AG10803 (cell line): ENCODE results near the gene KCNH1.
A peak's percentile ranks its signal among the peaks of the same experiment; 100 is the strongest.

Source experiments
- DNase-seq: peaks from one replicate; pipeline ENCODE4 v3.0.0; 2010; ENCODE audit warnings: low read depth
- H3K4me3 ChIP-seq: 2 replicates; pipeline ENCODE4 v1.5.1; 2011; ENCODE audit warnings: mild to moderate bottlenecking, low read length, control low read depth
- TF ChIP-seq, protein P1 (sequence below): conservative IDR thresholded peaks from 2 replicates; pipeline ENCODE4 v1.5.1; 2011; ENCODE audit warnings: mild to moderate bottlenecking, low read length, control low read depth, inconsistent platforms

KCNH1 gene

DNA sequence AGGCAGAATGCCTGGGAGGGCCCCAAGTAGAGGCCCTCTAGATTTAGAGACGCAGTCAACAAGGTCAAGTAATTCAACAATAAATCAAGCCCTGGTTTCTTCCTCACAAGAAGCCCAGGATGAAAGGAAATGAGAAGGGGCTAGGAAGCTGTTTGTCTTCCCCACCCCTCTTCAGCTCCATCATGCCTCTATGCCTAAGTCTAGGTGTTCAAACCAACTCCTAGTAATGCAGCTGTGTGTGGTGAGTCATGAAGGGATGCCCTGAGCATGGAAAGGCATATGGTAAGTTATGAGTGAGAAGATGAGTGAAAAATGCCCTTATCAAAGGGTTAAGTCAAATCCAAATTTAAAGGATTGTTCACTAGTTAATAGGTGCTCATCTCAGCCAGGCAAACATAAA lies 339.5 kb downstream of the KCNH1 start:
- TF ChIP-seq, protein P1, sequence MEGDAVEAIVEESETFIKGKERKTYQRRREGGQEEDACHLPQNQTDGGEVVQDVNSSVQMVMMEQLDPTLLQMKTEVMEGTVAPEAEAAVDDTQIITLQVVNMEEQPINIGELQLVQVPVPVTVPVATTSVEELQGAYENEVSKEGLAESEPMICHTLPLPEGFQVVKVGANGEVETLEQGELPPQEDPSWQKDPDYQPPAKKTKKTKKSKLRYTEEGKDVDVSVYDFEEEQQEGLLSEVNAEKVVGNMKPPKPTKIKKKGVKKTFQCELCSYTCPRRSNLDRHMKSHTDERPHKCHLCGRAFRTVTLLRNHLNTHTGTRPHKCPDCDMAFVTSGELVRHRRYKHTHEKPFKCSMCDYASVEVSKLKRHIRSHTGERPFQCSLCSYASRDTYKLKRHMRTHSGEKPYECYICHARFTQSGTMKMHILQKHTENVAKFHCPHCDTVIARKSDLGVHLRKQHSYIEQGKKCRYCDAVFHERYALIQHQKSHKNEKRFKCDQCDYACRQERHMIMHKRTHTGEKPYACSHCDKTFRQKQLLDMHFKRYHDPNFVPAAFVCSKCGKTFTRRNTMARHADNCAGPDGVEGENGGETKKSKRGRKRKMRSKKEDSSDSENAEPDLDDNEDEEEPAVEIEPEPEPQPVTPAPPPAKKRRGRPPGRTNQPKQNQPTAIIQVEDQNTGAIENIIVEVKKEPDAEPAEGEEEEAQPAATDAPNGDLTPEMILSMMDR = no peak
- DNase-seq = no peak
- H3K4me3 ChIP-seq = no peak overlapping the region

DNA sequence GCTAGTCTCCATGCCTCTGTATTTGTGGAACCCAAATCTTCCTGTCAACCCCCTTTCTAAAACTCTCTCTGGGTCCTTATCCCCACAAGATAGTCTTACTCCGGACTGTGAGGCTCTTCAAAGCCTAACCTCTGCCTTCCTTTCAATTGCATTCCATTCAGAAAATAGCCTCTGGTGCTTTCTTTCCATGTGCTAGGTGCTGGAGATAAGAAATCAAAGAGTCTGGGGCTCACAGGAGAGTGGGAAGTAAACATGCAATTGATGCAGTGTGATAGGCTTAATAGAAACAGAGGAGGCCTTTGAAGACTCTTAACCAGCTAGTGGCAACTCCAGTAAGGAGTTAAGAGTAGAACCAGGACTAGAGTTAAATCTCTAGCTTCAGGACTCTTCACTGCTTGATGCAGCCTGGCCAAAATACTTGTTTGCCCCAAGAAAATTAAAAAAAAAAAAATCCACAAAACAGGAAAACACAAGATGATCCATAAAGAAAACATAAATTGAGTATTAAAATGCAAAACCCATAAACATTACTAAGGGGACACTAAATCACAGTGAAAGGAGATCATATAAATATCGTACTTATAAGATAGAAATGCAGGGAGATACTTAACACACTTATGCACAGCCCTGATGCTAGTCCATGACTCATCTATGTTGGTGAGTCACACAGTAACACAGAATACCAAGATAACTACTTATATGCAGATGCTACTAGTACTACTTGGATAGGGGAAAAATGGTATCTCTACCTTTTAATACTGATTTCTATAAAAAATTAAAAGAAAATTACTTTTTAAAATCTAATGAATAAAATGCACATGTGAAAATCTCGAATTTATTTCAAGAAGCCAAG lies 341.5 kb downstream of the KCNH1 start:
- DNase-seq = peak; percentile 69
- H3K4me3 ChIP-seq = no peak overlapping the region
- TF ChIP-seq, protein P1 = no peak

DNA sequence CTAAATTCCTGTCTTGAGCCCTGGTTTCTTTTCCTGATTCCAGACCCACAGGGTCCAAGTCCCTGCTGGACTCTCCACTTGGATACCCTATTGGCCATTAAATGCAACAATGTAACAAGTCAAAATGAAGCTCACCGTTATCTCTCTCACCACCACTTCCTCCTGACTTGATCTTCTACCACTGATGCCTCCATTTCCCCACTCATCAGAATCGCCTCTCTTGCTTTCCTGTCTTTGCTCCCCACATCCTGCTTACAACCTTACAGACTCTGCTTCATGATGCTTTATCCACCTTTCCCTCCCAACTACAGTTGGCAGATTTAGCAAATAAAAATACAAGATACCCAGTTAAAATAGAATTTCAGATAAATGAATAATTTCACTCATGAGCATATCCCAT lies 343.8 kb downstream of the KCNH1 start:
- H3K4me3 ChIP-seq = no peak overlapping the region
- TF ChIP-seq, protein P1 = no peak
- no peak for DNase-seq

DNA sequence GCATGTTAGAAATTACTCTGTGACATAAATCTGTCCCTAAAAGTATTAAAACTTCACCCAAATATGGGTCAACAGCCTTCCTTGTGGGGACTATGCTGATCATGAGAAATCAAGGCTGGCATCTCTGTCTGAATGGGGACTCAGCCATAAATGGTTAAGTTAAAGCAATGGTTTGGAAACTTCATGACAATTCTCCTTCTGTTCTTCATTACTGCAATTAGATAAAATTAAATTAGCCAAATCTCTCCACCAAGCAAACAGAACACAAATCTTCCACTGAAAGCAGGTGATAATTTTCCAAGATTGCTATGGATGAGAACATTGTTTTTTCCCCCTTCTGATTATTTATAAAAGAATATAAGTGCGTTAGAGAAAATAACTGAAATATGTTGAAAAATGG lies 346.1 kb downstream of the KCNH1 start:
- DNase-seq = no peak
- TF ChIP-seq, protein P1 = no peak
- H3K4me3 ChIP-seq = no peak overlapping the region

DNA sequence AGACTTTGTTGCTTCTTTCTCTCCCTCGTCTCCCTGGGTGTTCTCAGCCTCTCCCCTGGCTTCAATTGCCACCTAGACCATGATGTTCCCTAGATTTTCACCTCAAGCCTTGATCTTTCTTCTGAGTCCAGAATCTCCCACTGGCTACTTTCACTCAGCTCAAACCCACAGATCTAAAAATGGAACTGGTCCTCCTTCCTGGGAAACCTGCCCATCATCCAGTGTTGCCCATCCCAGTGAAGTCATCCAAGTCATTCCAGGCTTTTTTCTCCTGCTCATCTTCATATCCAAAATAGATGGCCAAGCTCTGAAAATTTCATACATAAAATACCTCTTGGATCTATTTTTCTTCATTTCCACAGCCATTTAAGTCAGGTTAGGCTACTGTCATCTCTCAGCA lies 347.4 kb downstream of the KCNH1 start:
- TF ChIP-seq, protein P1 = no peak
- no peak for DNase-seq
- H3K4me3 ChIP-seq = no peak overlapping the region

DNA sequence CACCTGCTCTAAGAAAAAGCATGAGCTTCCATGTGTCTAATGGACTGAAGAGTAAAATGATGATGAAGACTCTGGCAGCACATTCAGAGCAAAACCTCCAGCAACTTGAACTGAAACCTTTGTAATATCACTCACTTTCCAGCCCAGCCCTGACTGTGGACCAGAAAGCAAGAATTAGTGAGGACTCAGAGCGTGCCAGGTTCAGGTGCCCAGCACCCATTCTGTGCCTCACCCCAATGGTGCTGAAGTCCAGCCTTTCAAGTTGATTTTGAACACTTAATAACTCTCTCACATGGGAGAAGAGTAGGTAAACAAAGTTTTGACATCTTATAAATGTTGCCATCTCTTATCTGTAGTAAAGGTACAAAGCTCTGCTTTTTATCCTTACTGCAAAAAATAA lies 350.0 kb downstream of the KCNH1 start:
- no peak for DNase-seq

More for the DNA sequence above, 350.0 kb downstream of the KCNH1 start:
- TF ChIP-seq, protein P1 = no peak
- H3K4me3 ChIP-seq = no peak overlapping the region
